GM21786 (cell line): ENCODE data around the gene NRXN3.
"Not testable (repeated sequence)": the region's sequence is repeated elsewhere in the genome, so short reads cannot be mapped to it uniquely, and the experiment has no call there.

ENCODE experiments used
- ATAC-seq: cut with Tn5 transposase; IDR thresholded peaks from one replicate; pipeline ENCODE4 v1.9.1; 2021; ENCODE audit not compliant: unreplicated experiment

The NRXN3 gene

DNA sequence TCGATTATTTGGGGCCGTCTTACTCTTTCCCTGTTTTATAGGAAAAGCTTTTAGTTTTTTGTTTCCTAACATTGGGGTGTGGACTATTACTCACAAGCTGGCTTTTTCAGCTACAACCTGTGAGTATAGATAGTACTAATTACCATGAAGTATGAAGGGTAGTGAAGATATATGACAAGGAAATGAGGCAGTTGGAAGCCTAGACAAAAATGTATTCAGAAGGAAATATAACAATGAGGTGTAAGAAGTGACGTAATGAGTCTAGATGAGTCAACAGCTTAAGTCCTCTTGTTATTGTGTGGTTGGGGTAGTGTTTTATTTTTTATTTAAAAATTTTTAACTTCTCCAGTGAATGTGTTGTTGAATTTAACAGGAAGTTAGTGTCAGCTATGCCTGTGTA is 804.5 kb downstream of the NRXN3 start:
- no peak for ATAC-seq

DNA sequence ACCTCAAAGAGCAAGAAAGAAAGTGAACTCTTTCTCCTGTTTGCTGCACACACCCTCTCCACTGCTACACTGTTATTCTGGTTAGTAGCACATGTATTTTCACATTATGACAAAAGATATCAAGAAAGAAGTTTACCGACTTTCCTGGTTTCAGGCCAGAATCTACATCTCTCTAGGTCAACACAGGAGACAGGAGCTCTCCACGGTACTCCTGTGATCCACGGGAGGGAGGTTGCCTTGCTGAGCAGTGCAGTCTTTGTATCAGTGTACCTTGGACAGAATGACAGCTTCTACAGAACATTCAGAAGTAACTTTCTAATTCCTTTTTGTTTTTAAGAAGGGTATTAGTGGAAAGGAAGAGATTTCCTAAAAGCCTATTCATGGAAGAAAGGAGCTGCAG is 805.6 kb downstream of the NRXN3 start:
- ATAC-seq = no peak

DNA sequence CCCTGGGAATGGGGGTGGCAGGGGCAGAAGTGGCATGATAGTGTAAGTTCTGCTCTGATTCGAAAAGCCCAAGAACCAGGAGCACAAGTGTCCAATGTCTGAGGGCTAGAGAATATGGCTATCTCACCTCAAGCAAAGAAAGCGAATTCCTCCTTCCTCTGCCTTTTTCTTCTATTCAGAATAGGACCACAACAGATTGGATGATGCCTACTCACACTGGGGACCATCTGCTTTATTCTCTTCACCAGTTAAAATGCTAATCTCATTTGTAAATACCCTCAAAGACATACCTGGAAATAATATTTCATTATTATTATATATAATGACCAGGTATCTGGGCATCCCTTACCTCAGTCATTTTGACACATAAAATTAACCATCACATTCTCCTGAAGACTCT is 808.7 kb downstream of the NRXN3 start:
- ATAC-seq = no peak

DNA sequence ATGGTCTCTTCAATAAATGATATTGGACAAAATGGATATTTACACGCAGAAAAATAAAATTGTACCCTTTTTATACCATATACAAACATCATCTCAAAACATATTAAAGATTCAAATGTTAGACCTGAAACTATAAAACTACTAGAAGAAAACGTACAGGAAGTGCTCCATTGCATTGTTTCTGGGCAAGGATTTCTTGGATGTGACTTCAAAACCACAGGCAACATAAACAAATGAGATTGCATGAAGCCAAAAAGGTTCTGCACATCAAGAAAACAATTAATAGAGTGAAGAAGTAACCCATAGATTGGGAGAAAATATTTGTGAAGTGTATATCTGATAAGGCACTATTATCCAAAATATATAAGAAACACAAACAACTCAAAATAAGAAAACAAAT is 812.4 kb downstream of the NRXN3 start:
- no peak for ATAC-seq

DNA sequence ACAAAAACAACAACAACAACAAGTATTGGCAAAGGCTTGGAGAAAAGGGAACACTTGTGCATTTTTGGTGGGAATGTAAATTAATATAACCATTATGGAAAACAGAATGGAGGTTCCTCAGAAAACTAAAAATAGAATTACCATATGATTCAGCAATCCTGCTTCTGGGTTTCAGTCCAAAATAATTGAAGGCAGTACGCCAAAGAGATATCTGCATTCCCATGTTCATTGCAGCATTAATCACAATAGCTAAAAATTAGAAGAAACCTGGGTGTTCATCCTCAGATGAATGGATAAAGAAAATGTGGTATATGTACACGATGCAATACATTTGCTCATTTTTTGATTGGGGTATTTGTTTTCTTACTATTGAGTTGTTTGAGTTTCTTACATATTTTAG is 813.0 kb downstream of the NRXN3 start:
- ATAC-seq = no peak

DNA sequence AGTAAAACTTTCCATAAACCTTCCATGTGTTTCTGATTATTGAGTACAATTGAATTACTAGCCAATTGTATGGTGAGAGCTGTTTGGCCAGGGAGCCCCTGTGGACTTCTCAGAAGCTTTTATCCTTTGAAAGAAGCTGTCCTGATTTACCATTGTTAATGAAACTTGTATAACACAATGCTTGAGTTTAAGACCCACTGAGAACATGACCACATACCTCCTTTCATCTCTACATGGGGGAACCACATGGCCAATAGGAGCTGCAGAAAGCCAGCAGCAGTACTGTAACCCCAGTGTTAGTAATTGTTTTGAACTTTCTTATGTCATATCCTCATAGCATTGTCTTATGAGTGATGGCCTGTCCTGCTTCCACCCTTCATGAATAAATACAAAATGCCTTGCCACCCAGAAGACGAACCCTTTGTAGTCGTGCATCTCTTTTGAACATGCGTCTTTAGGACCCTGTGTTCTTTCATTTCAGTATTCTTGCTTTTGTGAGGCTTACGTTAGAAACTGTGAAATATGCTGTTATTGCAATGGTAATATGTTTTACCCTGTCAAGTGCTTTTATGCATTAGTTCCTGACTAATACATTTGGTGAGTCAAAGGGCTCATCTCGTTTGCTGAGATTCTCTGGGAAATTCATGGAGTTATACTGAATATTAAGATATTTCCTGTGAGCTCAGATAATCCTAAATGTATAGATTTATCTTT is 815.7 kb downstream of the NRXN3 start:
- no peak for ATAC-seq

DNA sequence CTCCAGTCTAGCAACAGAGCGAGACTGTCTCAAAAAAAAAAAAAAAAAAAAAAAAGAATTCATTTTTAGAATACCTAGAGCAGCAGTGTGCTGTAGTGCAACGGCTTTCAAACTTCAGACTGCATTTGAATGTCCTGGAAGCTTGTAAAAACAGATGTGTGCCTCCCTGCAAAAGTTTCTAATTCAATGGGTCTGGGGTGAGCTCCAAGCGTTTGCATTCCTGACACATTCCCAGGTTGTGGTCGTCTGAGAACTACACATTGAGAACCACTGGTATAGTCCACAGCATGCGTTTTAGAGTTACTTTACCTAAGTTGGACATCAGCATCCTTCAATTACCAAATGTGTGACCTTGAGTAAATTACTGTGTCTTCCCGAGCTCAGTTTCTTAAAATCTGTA is 816.8 kb downstream of the NRXN3 start:
- ATAC-seq = no peak

DNA sequence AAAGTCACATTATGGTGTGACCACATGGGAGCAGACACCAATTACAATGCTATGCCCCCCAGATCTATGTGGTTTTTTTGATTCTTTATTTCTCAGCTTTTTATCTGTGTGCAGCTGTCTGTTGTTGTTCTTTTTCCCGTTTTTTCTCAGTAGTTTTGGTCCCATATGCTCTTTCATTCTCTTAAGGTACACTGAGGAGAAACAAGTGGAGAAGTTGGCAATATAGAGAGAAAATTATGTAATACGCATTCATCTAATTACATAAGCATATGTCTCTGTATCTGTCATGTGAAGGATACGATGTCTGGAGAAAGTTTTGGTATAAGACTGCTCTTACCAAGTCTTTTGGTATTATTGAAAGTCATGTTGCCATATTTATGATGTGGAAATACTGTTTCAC is 819.0 kb downstream of the NRXN3 start:
- no peak for ATAC-seq

DNA sequence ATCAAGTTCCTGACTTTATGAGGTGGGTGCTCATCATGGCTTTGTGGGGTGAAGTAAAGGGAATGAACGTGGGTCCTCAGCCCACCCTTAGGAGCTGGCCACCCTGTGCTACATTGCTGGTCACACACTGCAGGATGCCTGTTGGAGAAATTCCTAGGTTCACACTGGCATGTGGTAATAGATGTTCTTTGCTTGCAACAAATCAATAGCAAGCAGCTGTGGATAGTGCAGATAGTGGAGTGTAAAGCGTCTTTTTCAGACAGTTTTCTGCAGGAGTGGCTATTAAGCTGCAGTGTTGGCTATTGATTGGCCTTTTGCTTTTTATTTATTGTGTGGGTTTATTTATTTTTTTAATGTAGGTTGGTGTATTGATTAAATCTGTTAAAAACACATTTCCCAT is 822.7 kb downstream of the NRXN3 start:
- ATAC-seq = no peak

DNA sequence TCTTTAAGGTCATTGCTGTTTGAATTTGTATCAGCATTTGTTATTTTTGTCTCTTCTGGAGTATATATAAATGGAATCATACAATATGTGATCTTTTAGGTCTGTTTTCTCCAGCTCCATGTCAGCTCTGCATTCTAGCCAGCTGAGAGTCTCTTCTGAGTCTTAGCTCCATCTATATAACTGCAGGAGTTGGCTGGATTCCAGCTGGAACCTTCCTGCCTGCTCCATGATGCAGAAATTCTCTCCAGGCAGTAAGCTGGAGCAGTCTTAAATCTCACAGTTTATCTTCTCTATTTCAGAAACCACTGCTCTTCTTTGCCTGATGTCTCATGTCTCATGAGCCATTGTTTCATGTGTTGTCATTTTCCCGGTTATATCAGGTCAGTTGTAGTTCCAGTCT is 827.6 kb downstream of the NRXN3 start:
- ATAC-seq = no peak

DNA sequence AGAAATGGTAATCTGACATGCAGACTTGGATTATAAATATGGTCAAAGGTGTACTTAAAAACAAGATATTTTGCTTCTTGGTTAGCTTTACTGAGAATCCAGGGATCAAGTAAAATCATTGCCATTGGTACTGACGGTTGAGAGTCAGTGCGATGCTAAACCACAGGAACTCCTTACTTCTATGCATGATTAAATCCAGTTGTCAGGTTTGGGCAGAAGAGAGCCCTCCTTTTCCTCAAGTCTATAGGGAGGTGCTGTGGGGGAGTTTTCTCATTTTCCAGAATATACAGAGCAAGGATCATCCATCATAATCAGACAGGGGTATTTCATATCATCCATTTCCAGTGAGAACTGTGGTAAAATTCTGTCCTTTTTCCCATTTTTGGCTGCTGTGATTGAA is 839.1 kb downstream of the NRXN3 start:
- no peak for ATAC-seq

DNA sequence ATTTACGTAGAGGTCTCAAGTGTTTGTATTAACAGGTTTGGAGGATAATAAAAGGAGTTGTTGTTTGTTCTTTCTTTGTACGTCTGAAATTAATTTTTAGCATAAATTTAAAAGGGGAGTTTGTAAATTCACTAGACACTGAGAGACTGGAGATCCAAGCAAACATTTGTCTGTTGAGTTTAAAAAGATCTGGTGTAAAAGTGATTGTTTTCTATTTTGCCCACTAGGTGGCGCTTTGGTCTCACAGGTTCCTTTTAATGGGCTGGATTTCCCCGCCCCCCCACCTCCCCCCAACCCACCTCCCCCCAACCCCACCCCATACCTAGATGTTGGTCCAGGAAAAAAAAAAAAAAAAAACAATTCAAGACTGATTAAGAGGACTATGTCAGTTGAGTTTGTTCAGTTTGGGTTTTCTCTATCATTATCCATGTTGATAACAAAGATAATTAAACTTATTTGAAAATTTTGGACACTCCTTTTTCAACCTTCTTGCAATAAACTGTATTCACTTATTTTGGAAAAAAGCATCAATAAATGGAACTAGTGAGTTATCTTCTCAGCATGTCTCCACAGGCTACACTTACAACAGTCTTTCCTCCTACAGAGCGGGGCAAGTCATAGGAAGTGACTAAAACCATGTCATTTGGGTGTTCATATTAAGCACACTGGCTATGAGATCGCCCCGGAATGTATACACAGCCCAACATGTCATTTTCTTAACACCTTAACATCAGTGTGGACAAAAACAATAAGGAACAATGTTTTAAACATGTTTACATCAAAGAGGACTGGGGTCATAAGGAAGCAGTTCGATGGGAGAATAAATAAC is 841.1 kb downstream of the NRXN3 start:
- ATAC-seq = no peak

DNA sequence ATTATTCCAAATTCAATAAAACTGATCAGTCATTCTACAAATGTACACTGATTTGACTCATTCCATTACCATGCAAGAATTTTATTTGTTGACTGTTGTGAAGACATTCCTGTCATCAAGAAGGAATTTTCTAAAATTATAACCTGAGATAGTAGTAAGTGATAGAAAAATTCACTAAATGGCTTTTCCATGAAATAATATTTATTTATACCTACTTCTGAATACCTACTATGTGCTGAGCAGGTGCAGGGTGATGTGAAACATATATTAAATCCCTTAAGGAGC is 841.7 kb downstream of the NRXN3 start:
- ATAC-seq = no peak

DNA sequence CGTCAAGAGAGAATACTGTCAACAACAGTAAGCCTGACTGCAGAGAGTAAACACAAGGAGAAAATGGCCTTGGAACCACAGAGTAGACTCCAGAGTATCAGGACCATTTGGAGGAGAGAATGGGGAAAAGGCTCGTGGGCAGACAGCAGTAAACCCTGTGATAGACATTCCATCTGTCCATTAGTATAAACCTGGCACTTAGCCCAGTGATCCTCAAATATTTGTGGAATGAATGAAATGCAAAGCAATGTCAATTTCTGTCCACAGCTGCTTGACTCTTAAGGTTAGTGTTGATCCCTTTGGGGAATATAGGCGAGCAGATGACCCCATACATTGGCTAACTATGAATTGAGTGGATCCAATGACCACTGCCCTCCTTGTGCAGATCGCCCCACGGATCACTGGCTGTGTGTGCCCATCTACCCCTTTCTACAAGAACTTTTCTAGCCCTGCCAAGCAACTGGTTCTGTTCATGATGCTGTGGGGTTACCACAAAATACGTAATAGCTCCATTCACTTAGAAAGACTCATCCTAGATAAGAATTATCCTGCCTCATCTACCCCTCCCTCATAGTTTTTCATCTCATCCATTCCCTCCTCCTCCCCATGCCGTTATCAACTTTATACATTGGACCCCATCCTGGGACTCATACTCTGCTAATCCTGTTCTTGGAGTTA is 846.8 kb downstream of the NRXN3 start:
- ATAC-seq = no peak

DNA sequence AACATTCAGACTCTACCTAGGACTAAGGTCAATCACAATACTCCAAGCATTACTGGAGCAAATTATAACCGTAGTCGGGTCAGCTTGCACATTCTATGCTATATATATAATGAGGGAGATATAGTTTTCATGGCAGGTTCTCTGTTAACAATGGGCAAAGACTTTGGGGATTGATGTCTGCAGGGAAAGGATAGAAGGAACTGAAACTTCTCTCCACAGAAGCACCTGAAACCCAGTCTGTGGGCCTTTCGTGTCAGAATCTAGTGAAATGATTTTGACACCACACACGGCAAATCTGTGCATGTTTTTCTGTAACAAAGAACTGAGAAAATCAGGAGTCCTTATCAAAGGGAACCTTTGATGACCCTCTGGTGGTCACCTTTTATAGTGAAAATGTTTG is 847.4 kb downstream of the NRXN3 start:
- ATAC-seq = no peak

DNA sequence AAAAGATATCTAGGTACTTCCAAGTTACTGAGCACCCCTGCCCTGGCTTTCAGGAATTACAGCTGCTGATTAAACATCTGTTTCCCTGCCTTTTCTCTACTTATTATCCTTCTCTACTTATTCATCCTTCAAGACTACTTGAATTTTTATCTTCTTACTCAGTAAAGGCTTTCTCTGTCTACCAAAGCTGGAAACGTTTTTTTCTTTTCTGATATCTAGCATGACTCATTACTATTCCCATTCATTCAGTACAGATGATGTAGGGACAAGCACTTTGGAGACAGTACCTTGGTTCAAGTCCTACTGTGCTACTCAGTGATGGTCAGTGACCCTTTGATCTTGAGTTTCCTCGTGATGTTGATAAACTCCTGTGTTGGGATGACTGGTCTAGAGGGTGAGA is 848.7 kb downstream of the NRXN3 start:
- ATAC-seq = no peak

DNA sequence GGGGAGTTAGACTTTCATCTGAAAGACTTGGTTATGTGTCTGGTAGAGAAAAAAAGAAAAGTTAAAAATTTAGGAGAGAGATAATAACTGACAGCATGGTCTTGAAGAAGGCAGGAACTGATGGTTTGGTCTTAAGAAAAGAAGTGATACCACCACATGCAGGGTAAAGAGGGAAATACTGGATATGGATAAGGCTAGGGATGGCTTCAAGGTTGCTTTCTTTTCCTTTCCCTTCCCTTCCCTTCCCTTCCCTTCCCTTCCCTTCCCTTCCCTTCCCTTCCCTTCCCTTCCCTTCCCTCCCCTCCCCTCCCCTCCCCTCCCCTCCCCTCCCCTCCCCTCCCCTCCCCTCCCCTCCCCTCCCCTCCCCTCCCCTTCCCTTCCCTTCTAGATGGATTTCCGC is 849.7 kb downstream of the NRXN3 start:
- not testable (repeated sequence) for ATAC-seq

DNA sequence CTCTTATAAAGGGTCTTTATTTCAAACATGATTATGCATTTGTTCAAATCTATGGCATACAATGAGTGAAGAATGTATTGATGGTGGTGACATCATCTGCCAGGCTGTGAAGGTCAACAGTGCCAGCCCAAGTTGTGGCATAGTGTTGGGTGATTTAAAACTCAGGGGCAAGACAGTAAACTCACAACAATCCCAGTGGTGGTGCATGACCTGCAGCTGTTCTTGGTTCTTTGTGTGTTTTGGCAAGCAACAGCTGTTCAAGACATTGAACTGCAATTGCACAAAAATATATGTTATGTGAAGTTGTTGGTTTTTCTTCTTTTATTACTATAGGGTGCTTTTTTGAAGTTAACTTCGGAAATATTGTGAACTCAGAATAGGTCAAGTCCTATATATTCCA is 851.6 kb downstream of the NRXN3 start:
- no peak for ATAC-seq

DNA sequence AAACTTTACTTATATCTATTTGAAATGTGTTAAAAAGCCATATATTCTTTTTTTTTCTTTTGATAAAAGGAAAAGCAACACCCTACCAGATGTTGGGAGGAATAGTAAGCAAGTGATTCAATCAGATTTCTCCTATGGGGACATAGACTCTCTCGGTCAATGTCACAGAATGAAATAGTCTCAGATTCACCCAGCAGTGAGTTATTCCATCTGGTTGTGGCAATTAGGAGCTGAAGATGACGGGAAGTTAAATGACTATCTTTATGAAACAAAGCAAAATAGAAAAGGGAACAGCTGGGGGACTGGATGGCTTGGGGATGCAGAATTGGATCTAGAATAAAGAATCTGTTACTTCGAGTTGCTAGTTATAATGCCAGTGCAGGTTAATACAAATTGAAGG is 857.0 kb downstream of the NRXN3 start:
- ATAC-seq = no peak

DNA sequence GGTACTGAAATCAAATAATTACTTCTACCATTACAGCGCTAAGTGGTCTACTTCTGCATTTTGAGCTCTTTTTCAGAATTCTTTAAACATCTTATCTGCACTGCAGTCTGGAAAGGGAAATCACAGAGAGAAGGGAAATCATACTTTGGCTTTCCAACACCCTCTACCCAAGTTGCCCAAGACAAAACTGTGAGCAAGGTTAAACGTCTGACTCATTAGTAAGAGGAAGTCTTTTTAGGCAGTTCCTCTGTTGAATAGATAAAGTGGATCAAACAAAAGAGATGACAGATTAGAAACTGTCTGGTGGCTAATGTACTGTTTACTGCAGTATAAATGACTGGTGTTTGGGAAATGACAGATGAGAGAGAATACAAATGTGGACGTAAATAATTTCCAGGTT is 858.1 kb downstream of the NRXN3 start:
- ATAC-seq = no peak

DNA sequence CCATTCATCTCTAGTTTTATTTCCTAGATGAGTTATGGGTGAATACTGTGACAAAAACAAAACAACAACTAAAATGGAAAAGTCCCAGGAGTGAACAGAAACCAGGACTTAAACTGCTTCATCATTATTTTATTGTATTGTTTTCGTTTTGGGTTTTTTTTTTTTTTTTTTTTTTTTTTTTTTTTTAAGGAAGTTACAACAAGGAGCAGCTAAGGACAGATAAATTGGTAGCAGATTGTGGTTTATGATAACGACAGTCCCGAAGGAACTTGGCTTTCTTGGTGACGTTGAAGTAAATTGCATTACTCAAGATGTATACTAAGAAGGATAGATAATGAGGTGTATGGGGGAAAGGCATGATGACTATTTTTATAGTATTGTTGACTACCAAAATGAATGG is 866.3 kb downstream of the NRXN3 start:
- ATAC-seq = no peak

DNA sequence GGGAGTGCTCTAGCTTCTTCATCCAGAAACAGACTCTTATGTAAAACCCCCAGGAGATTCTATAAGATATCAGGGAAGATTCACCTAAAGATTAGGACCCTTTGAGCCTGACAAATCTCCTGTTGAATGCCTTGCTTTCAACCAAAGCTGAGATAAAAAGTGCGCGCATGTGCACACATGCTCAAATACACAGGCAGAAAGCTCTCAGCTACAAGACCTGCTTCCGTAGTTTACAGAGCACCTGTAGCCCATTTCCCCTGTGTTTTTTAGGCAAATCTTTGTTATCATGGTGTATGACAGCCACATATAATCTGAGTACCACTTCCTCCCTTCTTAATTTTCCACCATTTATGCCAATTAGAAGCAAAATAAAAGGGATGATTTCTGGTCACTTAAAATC is 866.9 kb downstream of the NRXN3 start:
- ATAC-seq = no peak
